Effector memory CD4-positive, alpha-beta T cell (primary cell): ENCODE data around the gene LSM5.
"Not testable (repeated sequence)": the region's sequence is repeated elsewhere in the genome, so short reads cannot be mapped to it uniquely, and the experiment has no call there.

Source experiments
- DNase-seq, 3 donors: peaks; one replicate each; pipeline ENCODE4 v3.0.0-alpha.2; 2020
- H3K27ac ChIP-seq: 2 replicates; pipeline ENCODE4 v1.7.0; 2013; ENCODE audit warnings: mild to moderate bottlenecking, low read length, moderate library complexity; ENCODE audit not compliant: insufficient read depth, poor library complexity, severe bottlenecking
- H3K27me3 ChIP-seq: replicated peaks from 2 replicates; pipeline ENCODE4 v1.7.0; 2013; ENCODE audit warnings: mild to moderate bottlenecking, low read length; ENCODE audit not compliant: insufficient read depth, control insufficient read depth, poor library complexity, severe bottlenecking
- H3K36me3 ChIP-seq: 2 replicates; pipeline ENCODE4 v1.7.0; 2013; ENCODE audit warnings: mild to moderate bottlenecking, low read length, moderate library complexity; ENCODE audit not compliant: control insufficient read depth, insufficient read depth
- H3K4me1 ChIP-seq: 2 replicates; pipeline ENCODE4 v1.7.0; 2013; ENCODE audit warnings: low read length, mild to moderate bottlenecking; ENCODE audit not compliant: control insufficient read depth, insufficient read depth, poor library complexity, severe bottlenecking
- H3K4me3 ChIP-seq: 2 replicates; pipeline ENCODE4 v1.7.0; 2013; ENCODE audit warnings: low read length, low read depth, mild to moderate bottlenecking; ENCODE audit not compliant: insufficient read depth, poor library complexity, severe bottlenecking
- H3K9me3 ChIP-seq: 2 replicates; pipeline ENCODE4 v1.7.0; 2013; ENCODE audit warnings: mild to moderate bottlenecking, low read length, moderate library complexity; ENCODE audit not compliant: control insufficient read depth

Gene LSM5

DNA sequence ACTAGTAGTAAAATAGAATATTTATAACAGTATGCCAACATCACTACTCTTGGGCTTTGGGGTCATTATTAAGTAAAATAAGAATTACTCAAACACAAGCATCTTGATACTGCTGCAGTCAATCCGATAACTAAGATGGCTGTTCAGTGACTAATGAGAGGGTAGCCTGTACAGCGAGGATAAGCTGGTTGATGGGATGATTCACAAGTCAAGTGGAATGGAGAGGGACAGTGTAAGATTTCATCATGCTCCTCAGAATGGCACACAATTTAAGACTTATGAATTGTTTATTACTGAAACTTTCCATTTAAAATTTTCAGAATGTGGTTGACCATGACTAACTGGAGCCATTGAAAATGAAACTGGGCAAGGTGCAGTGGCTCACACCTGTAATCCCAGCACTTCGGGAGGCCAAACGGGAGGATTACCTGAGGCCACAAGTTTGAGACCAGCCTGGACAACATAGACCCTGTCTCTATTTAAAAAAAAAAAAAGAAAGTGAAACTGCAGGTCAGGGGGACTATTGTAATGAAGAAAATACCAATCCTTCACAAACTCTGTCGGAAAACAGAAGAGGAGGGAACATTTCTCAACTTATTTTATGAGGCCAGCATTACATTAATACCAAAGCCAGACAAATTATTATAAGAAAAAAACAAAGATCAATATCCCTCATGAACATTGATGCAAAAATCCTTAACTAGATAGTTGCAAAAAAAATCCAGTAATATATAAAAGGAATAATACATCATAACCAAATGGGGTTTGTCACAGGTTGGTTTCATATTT, 16.3 kb upstream of the LSM5 start:
- no peak for DNase-seq
- H3K27me3 ChIP-seq, result no peaks in the 10 kb centered on the region
- no peaks in the 10 kb centered on the region for H3K9me3 ChIP-seq
- no peaks in the 10 kb centered on the region for H3K36me3 ChIP-seq
- H3K4me3 ChIP-seq, result no peak overlapping the region
- no peaks in the 10 kb centered on the region for H3K4me1 ChIP-seq
- H3K27ac ChIP-seq, result no peak overlapping the region

DNA sequence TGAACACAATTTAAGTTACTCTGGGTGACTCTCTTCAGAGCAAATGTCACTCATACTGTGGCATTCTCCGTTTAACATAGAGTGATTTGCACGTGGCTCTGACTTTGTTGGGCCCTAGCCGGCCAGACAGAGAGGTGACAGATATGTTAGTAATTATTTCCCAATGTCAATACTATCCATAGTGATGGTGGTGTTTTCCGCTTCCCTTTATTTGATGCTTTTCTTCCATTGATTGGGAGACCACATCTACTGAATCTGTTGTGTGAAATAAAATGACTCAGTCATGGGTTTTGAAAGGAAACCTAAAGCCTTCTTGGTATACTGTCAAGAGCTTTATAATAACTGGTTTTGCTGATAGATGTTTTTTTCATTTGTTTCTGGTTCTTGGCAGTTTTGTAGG, 12.5 kb upstream of the LSM5 start:
- no peaks in the 10 kb centered on the region for H3K9me3 ChIP-seq
- peaks cover 6% of the 10 kb centered on the region for H3K4me1 ChIP-seq
- H3K27me3 ChIP-seq, result no peaks in the 10 kb centered on the region
- H3K27ac ChIP-seq, result no peak overlapping the region
- no peaks in the 10 kb centered on the region for H3K36me3 ChIP-seq
- no peak for DNase-seq
- H3K4me3 ChIP-seq, result no peak overlapping the region

DNA sequence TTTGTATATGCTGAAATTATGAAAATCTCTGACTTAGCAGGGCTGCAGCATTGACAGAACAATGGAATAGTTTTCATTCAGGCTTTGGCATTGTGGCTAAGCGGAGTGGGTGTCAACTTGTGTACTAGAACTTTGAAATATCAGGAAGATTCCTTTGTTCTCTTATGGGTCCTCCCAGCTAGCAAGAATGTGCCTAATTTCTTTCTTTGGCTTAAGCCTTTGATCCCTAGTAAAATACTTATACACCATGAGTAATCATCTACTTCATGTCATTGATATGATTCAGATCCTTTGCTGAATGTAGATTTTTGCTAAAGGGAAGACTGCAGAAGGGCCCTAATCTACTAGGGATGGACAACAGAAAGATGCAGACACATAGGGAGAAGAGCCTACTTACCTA, 11.3 kb upstream of the LSM5 start:
- H3K27me3 ChIP-seq, result no peaks in the 10 kb centered on the region
- H3K36me3 ChIP-seq, result no peaks in the 10 kb centered on the region
- H3K27ac ChIP-seq, result no peak overlapping the region
- no peak for DNase-seq
- no peaks in the 10 kb centered on the region for H3K9me3 ChIP-seq
- H3K4me1 ChIP-seq, result peaks cover 11% of the 10 kb centered on the region
- H3K4me3 ChIP-seq, result no peak overlapping the region

DNA sequence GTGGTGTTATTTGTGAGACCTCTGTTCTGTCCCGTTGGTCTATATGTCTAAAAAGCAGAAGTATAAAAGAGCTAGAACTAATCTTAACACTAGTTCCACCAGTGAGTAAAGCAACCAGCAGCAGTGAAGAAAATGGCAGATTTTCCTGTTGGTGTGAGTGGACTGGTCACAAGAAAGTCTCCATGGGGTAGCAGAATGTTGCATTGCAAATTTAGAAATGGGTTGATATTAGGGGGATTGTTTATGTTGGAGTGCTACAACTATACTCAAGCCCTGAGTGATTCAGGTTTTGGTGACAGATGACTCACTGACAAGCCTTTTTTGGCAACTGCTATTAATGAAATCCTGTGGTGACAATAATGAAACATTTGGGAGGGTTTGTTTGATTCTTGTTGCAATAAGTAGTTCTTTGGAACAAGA, 10.8 kb upstream of the LSM5 start:
- DNase-seq, result no peak
- H3K36me3 ChIP-seq, result no peaks in the 10 kb centered on the region
- no peak overlapping the region for H3K4me3 ChIP-seq
- H3K4me1 ChIP-seq, result peaks cover 16% of the 10 kb centered on the region
- H3K27me3 ChIP-seq, result no peaks in the 10 kb centered on the region
- no peak overlapping the region for H3K27ac ChIP-seq
- H3K9me3 ChIP-seq, result no peaks in the 10 kb centered on the region

DNA sequence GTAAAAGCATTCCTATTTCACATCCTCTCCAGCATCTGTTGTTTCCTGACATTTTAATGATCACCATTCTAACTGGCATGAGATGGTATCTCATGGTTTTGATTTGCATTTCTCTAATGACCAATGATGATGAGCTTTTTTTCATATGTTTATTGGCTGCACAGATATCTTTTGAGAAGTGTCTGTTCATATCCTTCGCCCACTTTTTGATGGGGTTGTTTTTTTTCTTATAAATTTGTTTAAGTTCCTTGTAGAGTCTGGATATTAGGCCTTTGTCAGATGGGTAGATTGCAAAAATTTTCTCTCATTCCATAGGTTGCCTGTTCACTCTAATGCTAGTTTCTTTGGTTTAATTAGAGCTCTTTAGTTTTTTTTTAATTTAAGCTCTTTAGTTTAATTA, 10.0 kb upstream of the LSM5 start:
- H3K36me3 ChIP-seq, DNase-seq, H3K9me3 ChIP-seq, H3K27ac ChIP-seq, H3K4me3 ChIP-seq, H3K27me3 ChIP-seq: not testable (repeated sequence)
- peaks cover 16% of the 10 kb centered on the region for H3K4me1 ChIP-seq

DNA sequence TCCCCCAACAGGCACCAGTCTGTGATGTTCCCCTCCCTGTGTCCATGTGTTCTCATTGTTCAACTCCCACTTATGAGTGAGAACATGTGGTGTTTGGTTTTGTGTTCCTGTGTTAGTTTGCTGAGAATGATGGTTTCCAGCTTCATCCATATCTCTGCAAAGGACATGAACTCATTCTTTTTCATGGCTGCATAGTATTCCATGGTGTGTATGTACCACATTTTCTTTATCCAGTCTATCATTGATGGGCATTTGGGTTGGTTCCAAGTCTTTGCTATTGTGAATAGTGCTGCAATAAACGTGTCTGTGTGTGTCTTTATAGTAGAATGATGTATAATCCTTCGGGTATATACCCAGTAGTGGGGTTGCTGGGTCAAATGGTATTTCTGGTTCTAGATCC, 9.6 kb upstream of the LSM5 start:
- H3K27ac ChIP-seq, H3K9me3 ChIP-seq, H3K27me3 ChIP-seq, H3K36me3 ChIP-seq, DNase-seq, H3K4me3 ChIP-seq: not testable (repeated sequence)
- H3K4me1 ChIP-seq, result peaks cover 16% of the 10 kb centered on the region

DNA sequence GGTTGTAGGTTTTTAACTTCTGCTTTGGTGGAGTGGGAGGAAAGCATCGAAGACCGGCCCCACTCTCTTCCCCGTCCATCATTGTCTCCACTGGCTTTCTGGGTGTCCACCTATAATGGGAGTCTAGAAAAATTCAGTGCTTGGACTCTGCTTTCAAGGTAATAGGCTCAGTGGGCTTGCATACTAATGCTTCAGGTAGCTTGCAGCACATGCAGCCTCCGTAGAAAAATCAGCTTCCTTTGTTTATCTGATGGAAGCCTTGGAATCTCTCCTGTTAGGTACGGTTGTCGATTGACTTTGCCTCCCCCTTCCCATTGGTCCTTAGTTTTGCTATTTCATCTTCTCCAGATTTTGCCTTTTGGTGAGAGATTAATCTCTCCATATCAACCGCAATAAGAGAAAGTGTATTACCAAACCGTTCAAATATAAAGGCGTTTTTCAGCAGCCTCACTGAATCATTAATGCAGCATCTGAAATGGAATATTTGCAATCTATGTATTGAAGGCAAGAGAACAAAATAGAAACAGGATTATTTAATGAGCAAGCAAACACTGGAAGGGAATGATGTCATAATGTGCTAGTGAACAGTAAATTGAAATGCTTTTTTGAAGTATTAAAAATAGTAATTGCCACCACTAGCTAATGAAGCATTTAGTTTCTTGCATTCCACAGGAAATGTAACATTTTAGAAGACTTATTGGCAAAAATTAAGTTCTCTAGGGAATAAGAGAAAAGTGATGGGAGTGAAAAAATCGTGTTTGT, 6.1 kb upstream of the LSM5 start:
- Histone ChIP-seq H3K36me3 (no peaks in the 10 kb centered on the region), H3K27ac (peak overlapping the region; percentile 96), H3K27me3 (no peaks in the 10 kb centered on the region), H3K9me3 (no peaks in the 10 kb centered on the region), H3K4me3 (peak overlapping the region; percentile 96), H3K4me1 (peaks cover 15% of the 10 kb centered on the region)
- no peak for DNase-seq

DNA sequence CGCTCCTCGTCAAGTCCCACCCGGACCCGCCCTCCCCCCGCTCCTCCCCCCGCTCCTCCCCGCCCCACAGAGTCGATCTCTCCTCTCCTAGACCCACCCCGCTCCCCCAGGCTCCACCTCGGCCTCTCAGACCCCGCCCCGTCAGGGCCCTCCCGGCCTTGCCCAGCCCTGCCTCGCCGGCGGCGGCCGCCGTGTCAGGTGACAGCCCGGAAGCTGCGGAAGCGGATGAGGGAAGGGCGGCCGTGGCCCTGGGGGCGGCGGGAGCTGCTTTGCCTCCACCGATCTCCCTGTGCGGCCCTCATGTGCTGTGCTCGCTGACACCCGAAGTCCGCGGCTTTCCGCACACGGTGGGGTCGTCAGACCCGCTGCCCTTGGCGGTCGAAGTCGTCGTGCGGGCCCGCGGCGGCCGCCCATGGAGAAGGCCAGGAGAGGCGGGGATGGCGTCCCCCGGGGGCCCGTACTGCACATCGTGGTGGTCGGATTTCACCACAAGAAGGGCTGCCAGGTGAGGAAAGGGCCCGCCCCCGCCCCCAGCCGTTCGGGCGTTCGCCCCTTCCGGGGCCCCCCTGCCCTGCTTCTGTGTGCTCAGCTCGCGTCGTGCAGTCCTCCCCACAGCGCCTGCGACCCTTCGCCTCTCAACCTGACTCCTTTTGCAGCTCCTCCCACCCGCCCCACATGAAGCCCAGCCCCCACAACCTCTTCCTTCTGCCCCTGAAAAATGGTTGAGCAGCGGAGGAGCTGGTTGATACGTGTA, 5.3 kb upstream of the LSM5 start, which contains the start of gene AVL9:
Gene AVL9, plus strand, starts transcription at position 192 of the 754 bp plus-strand sequence. Its CDS starts 221 bp downstream, at position 413.
- DNase-seq, result peak; percentile 98 to 99 (median 98)
- Histone ChIP-seq H3K9me3 (no peaks in the 10 kb centered on the region), H3K4me1 (peaks cover 10% of the 10 kb centered on the region), H3K4me3 (peak within 1 kb of the TSS; percentile 96), H3K36me3 (no peaks in the 10 kb centered on the region), H3K27me3 (no peaks in the 10 kb centered on the region), H3K27ac (peak within 1 kb of the TSS; percentile 96)

DNA sequence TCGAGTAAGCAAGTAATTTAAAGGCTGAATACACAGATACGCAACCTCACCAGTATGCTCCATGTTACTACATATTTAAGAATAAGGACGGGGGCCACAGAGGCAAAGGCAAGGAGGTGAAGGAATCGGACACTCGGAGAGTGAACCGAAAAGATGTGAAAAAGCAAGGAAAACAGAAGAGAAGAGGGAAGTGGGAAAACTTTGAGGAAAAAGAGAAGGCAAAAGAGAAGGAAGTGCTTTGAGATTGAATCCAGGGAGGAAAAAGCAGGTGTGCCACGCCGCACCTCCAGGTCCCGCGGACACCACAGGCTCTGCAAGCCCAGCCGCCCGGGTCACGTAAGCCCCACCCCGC, 4.7 kb upstream of the LSM5 start:
- no peak for DNase-seq
- H3K4me1 ChIP-seq, result peaks cover 10% of the 10 kb centered on the region
- H3K27me3 ChIP-seq, result no peaks in the 10 kb centered on the region
- no peaks in the 10 kb centered on the region for H3K9me3 ChIP-seq
- peak overlapping the region; percentile 56 for H3K4me3 ChIP-seq
- H3K27ac ChIP-seq, result peak overlapping the region; percentile 63
- no peaks in the 10 kb centered on the region for H3K36me3 ChIP-seq

DNA sequence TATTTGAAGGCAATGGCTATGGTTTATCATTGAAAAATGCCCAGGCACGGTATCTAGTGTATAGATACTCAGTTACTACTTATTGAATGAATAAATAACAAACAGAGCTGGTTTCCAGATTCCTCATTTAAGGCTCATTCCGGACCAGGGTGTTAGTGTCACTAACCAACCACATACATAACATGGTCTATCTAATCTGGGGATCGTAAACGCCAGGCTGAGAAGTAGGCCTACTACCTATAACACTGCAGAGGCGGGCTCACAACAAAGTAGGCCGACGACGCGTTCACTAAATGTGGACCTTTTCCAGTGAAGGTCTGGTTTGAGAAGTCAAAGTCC, 423 bp downstream of the LSM5 start:
- Histone ChIP-seq H3K36me3 (no peaks in the 10 kb centered on the region), H3K4me3 (peak overlapping the region; percentile 70), H3K9me3 (no peaks in the 10 kb centered on the region), H3K27me3 (no peaks in the 10 kb centered on the region), H3K27ac (peak overlapping the region; percentile 84), H3K4me1 (peaks cover 4% of the 10 kb centered on the region)
- DNase-seq, result no peak
